GM12878 (cell line): Measurements from ENCODE around the gene ATG9B. TPM values are rescaled to one million over a fixed set of nuclear protein-coding genes. Genes with fewer than 3 reads are reported as not detected.

Source experiments
- ATAC-seq: fragments of 200-7000 bp; cut with Tn5 transposase; 3 replicates; pipeline ENCODE4 v1.9.1; 2020; ENCODE audit warnings: mild to moderate bottlenecking, moderate library complexity
- BruUV-seq: library from RNA; stranded (reverse); fragments of 400-500 nt; replicated peaks from 2 replicates; lab custom pipeline; 2021; lab: Mats Ljungman, UMichigan
- CTCF ChIA-PET: fragments of 300-600 bp; sonication (Branson Sonifier 250); formaldehyde crosslinking; extraction: SDS; loops from one replicate; lab custom pipeline; 2021; ENCODE audit warnings: inconsistent platforms; lab: Yijun Ruan, JAX
- POLR2A ChIA-PET: fragments of 350-600 bp; formaldehyde crosslinking; extraction: SDS; loops from one replicate; lab custom pipeline; 2021; ENCODE audit warnings: inconsistent platforms; lab: Charles Lee
- RAD21 ChIA-PET: fragments of 300-600 bp; sonication (Branson Sonifier 250); formaldehyde crosslinking; loops from one replicate; lab custom pipeline; 2023; ENCODE audit warnings: antibody characterized with exemption; ENCODE audit not compliant: unreplicated experiment; lab: Charles Lee
- SMC1A ChIA-PET: fragments of 300-600 bp; sonication (Branson Sonifier 250); formaldehyde crosslinking; loops from one replicate; lab custom pipeline; 2023; ENCODE audit not compliant: unreplicated experiment, uncharacterized antibody; lab: Charles Lee
- DNase-seq: peaks from one replicate; pipeline ENCODE4 v3.0.0-alpha.2; 2011; ENCODE audit warnings: low read depth, low spot score
- FAIRE-seq: peaks from 3 replicates; lab custom pipeline; 2011; peaks lifted over from hg19 to GRCh38; lab: Jason Lieb, UNC
- H2AFZ ChIP-seq: 2 replicates; pipeline ENCODE4 v1.6.0; 2011; ENCODE audit warnings: low read depth, low read length, control low read depth; ENCODE audit not compliant: control insufficient read depth
- H3K27ac ChIP-seq: 2 replicates; pipeline ENCODE4 v1.5.1; 2011; ENCODE audit warnings: control low read depth; ENCODE audit not compliant: control insufficient read depth, insufficient read depth
- H3K27me3 ChIP-seq, 2 experiments: replicated peaks in 1 of 2; 2 replicates each; pipeline versions ENCODE4 v1.6.0 to v1.6.1; 2011; ENCODE audit warnings: low read length in 1 of 2; ENCODE audit not compliant: control insufficient read depth in 2 of 2, insufficient read depth in 2 of 2
- H3K36me3 ChIP-seq, 2 experiments: 2 replicates each; pipeline ENCODE4 v1.5.1; 2011; ENCODE audit warnings: low read length in 1 of 2; ENCODE audit not compliant: control insufficient read depth in 2 of 2, insufficient read depth in 2 of 2
- H3K4me1 ChIP-seq: 2 replicates; pipeline ENCODE4 v1.6.1; 2011; ENCODE audit warnings: mild to moderate bottlenecking, low read length, moderate library complexity, mixed read lengths; ENCODE audit not compliant: control insufficient read depth, insufficient read depth
- H3K4me2 ChIP-seq: 2 replicates; pipeline ENCODE4 v1.6.0; 2011; ENCODE audit warnings: control low read depth; ENCODE audit not compliant: control insufficient read depth, insufficient read depth
- H3K4me3 ChIP-seq: fragments of 200-600 bp; sonication (generic); 2 replicates; pipeline ENCODE4 v1.5.1; 2016
- H3K79me2 ChIP-seq: 2 replicates; pipeline ENCODE4 v1.6.0; 2011; ENCODE audit warnings: low read length; ENCODE audit not compliant: control insufficient read depth, insufficient read depth
- H3K9ac ChIP-seq: 2 replicates; pipeline ENCODE4 v1.8.0; 2011; ENCODE audit warnings: low read length, control low read depth, mixed read lengths; ENCODE audit not compliant: control insufficient read depth, insufficient read depth
- H3K9me3 ChIP-seq: replicated peaks from 3 replicates; pipeline ENCODE4 v1.5.1; 2011; ENCODE audit warnings: mild to moderate bottlenecking, low read length; ENCODE audit not compliant: control insufficient read depth, insufficient read depth
- H4K20me1 ChIP-seq: 2 replicates; pipeline ENCODE4 v1.6.0; 2011; ENCODE audit not compliant: control insufficient read depth, insufficient read depth
- BCL11A ChIP-seq: IDR thresholded peaks from 2 replicates; pipeline ENCODE4 v1.6.1; 2011; ENCODE audit warnings: low read depth, low read length
- BRCA1 ChIP-seq: IDR thresholded peaks from 2 replicates; pipeline ENCODE4 v1.6.1; 2011; ENCODE audit warnings: low read depth, low read length, improper control_type of control experiment
- FOS ChIP-seq: IDR thresholded peaks from 3 replicates; pipeline ENCODE4 v1.6.1; 2011; ENCODE audit warnings: borderline replicate concordance; ENCODE audit not compliant: insufficient read length; ENCODE audit errors: extremely low read depth
- NBN ChIP-seq: fragments of 450-650 bp; IDR thresholded peaks from 2 replicates; pipeline ENCODE4 v1.6.1; 2016
- TBL1XR1 ChIP-seq: IDR thresholded peaks from 2 replicates; pipeline ENCODE4 v1.6.1; 2012; ENCODE audit warnings: low read depth, low read length, improper control_type of control experiment
- TCF3 ChIP-seq: IDR thresholded peaks from 2 replicates; pipeline ENCODE4 v1.6.1; 2012; ENCODE audit warnings: low read depth, mild to moderate bottlenecking, low read length, borderline replicate concordance; ENCODE audit not compliant: insufficient read depth
- TCF7 ChIP-seq: IDR thresholded peaks from 2 replicates; pipeline ENCODE4 v1.6.1; 2014; ENCODE audit warnings: antibody characterized with exemption, borderline replicate concordance
- ZNF622 ChIP-seq: fragments of 450-650 bp; IDR thresholded peaks from 2 replicates; pipeline ENCODE4 v1.6.1; 2017; ENCODE audit warnings: mild to moderate bottlenecking, inconsistent platforms
- WGBS: methylation state at CpG from one replicate; pipeline ENCODE4 v1.1.6; 2016; ENCODE audit warnings: low lambda C conversion rate; ENCODE audit not compliant: insufficient replicate concordance, insufficient coverage; ENCODE audit errors: missing lambda C conversion rate; 5-methylcytosine and 5-hydroxymethylcytosine counted together
- in situ Hi-C: fragments of 300-500 bp; cut with MboI; formaldehyde crosslinking; loops from 9 replicates; pipeline ENCODE4 v1.14.3; 2018; ENCODE audit warnings: mixed read lengths
- intact Hi-C: fragments of 100-400 bp; cut with micrococcal nuclease; formaldehyde crosslinking; loops from one replicate; pipeline ENCODE4 v1.14.2; 2022; ENCODE audit not compliant: unreplicated experiment
- polyA plus RNA-seq, 11 experiments: library from polyadenylated mRNA; depleted of rRNA in 4 of 11; unstranded in 6 of 11; stranded (reverse) in 5 of 11; fragments of >200 nt; fragmentation: Nextera tagmentation in 4 of 11; fragmentation: Illumina TruSeq in 1 of 11; extraction: Ambion mirVana in 4 of 11; extraction: Trizol in 1 of 11; gene quantifications; 1 replicate in 1 of 11; 2 replicates in 10 of 11; pipeline versions ENCODE4 v1.2.1 to v1.2.3, GENCODE V29; 2011 to 2016; ENCODE audit warnings: inconsistent platforms in 2 of 11, missing spikeins in 2 of 11, low read depth in 1 of 11
- total RNA-seq, 4 experiments: library from RNA; depleted of rRNA in 3 of 4; stranded (reverse); fragments of >200 nt in 3 of 4; fragmentation: Illumina TruSeq in 1 of 4; extraction: Trizol in 1 of 4; gene quantifications; 2 replicates each; pipeline versions ENCODE4 v1.2.1 to v1.2.3, GENCODE V29; 2013 to 2021
- TF ChIP-seq, protein P1 (sequence below): fragments of 450-650 bp; IDR thresholded peaks from 2 replicates; pipeline ENCODE4 v1.6.1; 2017; ENCODE audit warnings: mild to moderate bottlenecking, moderate library complexity
- TF ChIP-seq, protein P2 (sequence below), 3 experiments: IDR thresholded peaks in 2 of 3; conservative IDR thresholded peaks in 1 of 3; 2 replicates each; pipeline ENCODE4 v1.5.1; 2011; ENCODE audit warnings: low read depth in 3 of 3, low read length in 3 of 3, mild to moderate bottlenecking in 3 of 3, control low read depth in 2 of 3, moderate library complexity in 2 of 3, inconsistent platforms in 1 of 3, mixed read lengths in 1 of 3; ENCODE audit not compliant: control insufficient read depth in 2 of 3, insufficient read depth in 1 of 3; ENCODE audit errors: extremely low read depth in 1 of 3
- TF ChIP-seq, protein P3 (sequence below): fragments of 150-350 bp; IDR thresholded peaks from 2 replicates; pipeline ENCODE4 v1.6.1; 2014; ENCODE audit warnings: mild to moderate bottlenecking, low read depth, low read length

The ATG9B gene
- total and polyA plus RNA-seq, 10 of the 15 experiments (the other 5 are each of a cell fraction or from before 2014, with no cell fraction given), result 0.01 to 0.83 (median 0.12) TPM; not detected in 2

DNA sequence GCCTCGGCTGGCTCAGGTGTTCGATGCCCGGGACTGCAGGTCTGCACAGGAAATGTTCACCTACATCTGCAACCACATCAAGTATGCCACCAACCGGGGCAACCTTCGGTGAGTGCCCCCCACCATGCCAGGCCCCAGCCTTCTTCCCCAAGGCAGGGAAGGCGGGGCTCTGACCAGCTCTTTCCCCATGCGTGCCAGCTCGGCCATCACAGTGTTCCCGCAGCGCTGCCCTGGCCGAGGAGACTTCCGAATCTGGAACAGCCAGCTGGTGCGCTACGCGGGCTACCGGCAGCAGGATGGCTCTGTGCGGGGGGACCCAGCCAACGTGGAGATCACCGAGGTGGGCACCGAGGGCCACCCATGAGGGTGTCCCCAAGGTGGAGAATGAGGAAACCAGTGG, 26.0 kb downstream of the ATG9B start:
- in situ Hi-C loops, result no loop called here
- ChIA-PET POLR2A (no interaction called here), SMC1A (no interaction called here), CTCF (no interaction called here), RAD21 (no interaction called here)
- no peaks in the 10 kb centered on the region for H3K36me3 ChIP-seq
- WGBS, result 44% methylated on average over 20 of the region's 20 CpGs
- TF ChIP-seq, protein P1, sequence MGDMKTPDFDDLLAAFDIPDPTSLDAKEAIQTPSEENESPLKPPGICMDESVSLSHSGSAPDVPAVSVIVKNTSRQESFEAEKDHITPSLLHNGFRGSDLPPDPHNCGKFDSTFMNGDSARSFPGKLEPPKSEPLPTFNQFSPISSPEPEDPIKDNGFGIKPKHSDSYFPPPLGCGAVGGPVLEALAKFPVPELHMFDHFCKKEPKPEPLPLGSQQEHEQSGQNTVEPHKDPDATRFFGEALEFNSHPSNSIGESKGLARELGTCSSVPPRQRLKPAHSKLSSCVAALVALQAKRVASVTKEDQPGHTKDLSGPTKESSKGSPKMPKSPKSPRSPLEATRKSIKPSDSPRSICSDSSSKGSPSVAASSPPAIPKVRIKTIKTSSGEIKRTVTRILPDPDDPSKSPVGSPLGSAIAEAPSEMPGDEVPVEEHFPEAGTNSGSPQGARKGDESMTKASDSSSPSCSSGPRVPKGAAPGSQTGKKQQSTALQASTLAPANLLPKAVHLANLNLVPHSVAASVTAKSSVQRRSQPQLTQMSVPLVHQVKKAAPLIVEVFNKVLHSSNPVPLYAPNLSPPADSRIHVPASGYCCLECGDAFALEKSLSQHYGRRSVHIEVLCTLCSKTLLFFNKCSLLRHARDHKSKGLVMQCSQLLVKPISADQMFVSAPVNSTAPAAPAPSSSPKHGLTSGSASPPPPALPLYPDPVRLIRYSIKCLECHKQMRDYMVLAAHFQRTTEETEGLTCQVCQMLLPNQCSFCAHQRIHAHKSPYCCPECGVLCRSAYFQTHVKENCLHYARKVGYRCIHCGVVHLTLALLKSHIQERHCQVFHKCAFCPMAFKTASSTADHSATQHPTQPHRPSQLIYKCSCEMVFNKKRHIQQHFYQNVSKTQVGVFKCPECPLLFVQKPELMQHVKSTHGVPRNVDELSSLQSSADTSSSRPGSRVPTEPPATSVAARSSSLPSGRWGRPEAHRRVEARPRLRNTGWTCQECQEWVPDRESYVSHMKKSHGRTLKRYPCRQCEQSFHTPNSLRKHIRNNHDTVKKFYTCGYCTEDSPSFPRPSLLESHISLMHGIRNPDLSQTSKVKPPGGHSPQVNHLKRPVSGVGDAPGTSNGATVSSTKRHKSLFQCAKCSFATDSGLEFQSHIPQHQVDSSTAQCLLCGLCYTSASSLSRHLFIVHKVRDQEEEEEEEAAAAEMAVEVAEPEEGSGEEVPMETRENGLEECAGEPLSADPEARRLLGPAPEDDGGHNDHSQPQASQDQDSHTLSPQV, result no peak
- TF ChIP-seq, protein P2, sequence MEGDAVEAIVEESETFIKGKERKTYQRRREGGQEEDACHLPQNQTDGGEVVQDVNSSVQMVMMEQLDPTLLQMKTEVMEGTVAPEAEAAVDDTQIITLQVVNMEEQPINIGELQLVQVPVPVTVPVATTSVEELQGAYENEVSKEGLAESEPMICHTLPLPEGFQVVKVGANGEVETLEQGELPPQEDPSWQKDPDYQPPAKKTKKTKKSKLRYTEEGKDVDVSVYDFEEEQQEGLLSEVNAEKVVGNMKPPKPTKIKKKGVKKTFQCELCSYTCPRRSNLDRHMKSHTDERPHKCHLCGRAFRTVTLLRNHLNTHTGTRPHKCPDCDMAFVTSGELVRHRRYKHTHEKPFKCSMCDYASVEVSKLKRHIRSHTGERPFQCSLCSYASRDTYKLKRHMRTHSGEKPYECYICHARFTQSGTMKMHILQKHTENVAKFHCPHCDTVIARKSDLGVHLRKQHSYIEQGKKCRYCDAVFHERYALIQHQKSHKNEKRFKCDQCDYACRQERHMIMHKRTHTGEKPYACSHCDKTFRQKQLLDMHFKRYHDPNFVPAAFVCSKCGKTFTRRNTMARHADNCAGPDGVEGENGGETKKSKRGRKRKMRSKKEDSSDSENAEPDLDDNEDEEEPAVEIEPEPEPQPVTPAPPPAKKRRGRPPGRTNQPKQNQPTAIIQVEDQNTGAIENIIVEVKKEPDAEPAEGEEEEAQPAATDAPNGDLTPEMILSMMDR (IDR thresholded peaks at IDR 0.05 in 2 of 3, conservative IDR thresholded peaks at IDR 0.05 in 1 of 3; ENCODE audit: control insufficient read depth in 2 of 3, extremely low read depth in 1 of 3, insufficient read depth in 1 of 3, low read depth in 3 of 3, low read length in 3 of 3), result no peak
- TF ChIP-seq ZNF622 (no peak), TBL1XR1 (no peak), TCF7 (no peak), BRCA1 (no peak), NBN (no peak), TCF3 (no peak), FOS (no peak), BCL11A (no peak)
- TF ChIP-seq, protein P3, sequence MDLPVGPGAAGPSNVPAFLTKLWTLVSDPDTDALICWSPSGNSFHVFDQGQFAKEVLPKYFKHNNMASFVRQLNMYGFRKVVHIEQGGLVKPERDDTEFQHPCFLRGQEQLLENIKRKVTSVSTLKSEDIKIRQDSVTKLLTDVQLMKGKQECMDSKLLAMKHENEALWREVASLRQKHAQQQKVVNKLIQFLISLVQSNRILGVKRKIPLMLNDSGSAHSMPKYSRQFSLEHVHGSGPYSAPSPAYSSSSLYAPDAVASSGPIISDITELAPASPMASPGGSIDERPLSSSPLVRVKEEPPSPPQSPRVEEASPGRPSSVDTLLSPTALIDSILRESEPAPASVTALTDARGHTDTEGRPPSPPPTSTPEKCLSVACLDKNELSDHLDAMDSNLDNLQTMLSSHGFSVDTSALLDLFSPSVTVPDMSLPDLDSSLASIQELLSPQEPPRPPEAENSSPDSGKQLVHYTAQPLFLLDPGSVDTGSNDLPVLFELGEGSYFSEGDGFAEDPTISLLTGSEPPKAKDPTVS, result no peak
- H3K27me3 ChIP-seq, result no peaks in the 10 kb centered on the region
- no peak overlapping the region for H3K9ac ChIP-seq
- no peaks in the 10 kb centered on the region for H3K79me2 ChIP-seq
- BruUV-seq, result no TSS peak
- ATAC-seq, result no peak
- H3K27ac ChIP-seq, result no peak overlapping the region
- no peaks in the 10 kb centered on the region for H3K9me3 ChIP-seq
- no peak for FAIRE-seq
- DNase-seq, result no peak
- no peak overlapping the region for H3K4me2 ChIP-seq
- no peak overlapping the region for H2AFZ ChIP-seq
- intact Hi-C loops, result no loop called here
- H4K20me1 ChIP-seq, result no peaks in the 10 kb centered on the region
- no peak overlapping the region for H3K4me3 ChIP-seq
- H3K4me1 ChIP-seq, result no peaks in the 10 kb centered on the region
